ENCODE results near the gene LMX1A. TPM values are rescaled to one million over a fixed set of nuclear protein-coding genes. Genes with fewer than 3 reads are reported as not detected.

LMX1A gene
- polyA plus RNA-seq, 1 donor (not counting 4 experiments of a cell fraction or from before 2014, with no cell fraction given): not detected

DNA sequence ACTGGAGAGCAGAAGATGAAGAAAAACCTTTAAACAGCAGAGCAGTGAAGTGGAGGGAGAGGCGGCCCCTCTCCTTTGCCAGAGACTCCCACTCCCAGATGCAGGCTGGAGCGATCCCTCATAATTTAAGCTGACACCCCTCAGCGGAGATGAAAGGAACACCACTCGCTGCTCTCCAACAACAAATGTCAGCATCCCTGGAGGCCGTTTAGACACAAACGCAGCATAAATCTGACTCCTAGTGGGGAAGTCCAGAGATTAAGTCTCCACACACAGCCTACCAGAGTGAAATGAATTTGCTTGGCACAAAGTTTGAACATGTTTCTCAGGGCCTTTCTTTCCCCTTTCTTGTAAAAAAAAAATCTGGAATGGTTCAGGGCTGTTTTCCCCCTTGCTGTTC lies 137.8 kb downstream of the LMX1A start:
- Histone ChIP-seq H3K79me2 (ENCODE audit: control insufficient read depth, insufficient read depth, low read length) (no peaks in the 10 kb centered on the region), H4K20me1 (ENCODE audit: control insufficient read depth, extremely low read depth, insufficient read depth, low read length) (peaks cover 3% of the 10 kb centered on the region), H3K27me3 (ENCODE audit: control insufficient read depth, extremely low read depth, insufficient read depth, low read length) (peaks cover 3% of the 10 kb centered on the region), H3K4me1 (ENCODE audit: control insufficient read depth, extremely low read depth, insufficient read depth, low read length) (no peaks in the 10 kb centered on the region), H2AFZ (ENCODE audit: control insufficient read depth, low read length) (no peak overlapping the region), H3K36me3 (ENCODE audit: control insufficient read depth in 2 of 2, extremely low read depth in 1 of 2, insufficient read depth in 2 of 2, low read length in 2 of 2) (no peaks in the 10 kb centered on the region), H3K9me3 (ENCODE audit: control insufficient read depth, low read depth, low read length) (no peaks in the 10 kb centered on the region), H3K27ac (ENCODE audit: control insufficient read depth, insufficient read depth, low read length) (no peak overlapping the region), H3K4me2 (ENCODE audit: control insufficient read depth, extremely low read depth, insufficient read depth, low read depth, low read length) (no peak overlapping the region), H3K4me3 (ENCODE audit: control insufficient read depth in 2 of 3, extremely low read depth in 1 of 3, insufficient read depth in 2 of 3, low read depth in 1 of 3, low read length in 3 of 3) (no peak overlapping the region), H3K9ac (ENCODE audit: control insufficient read depth, extremely low read depth, insufficient read depth, low read length) (no peak overlapping the region), H3K9me1 (ENCODE audit: control insufficient read depth, extremely low read depth, insufficient read depth, low read length) (no peaks in the 10 kb centered on the region)
- no peak for FAIRE-seq
- TF ChIP-seq EZH2 (IDR thresholded peaks at IDR 0.05; ENCODE audit: low read length): no peak
- TF ChIP-seq, protein P1, sequence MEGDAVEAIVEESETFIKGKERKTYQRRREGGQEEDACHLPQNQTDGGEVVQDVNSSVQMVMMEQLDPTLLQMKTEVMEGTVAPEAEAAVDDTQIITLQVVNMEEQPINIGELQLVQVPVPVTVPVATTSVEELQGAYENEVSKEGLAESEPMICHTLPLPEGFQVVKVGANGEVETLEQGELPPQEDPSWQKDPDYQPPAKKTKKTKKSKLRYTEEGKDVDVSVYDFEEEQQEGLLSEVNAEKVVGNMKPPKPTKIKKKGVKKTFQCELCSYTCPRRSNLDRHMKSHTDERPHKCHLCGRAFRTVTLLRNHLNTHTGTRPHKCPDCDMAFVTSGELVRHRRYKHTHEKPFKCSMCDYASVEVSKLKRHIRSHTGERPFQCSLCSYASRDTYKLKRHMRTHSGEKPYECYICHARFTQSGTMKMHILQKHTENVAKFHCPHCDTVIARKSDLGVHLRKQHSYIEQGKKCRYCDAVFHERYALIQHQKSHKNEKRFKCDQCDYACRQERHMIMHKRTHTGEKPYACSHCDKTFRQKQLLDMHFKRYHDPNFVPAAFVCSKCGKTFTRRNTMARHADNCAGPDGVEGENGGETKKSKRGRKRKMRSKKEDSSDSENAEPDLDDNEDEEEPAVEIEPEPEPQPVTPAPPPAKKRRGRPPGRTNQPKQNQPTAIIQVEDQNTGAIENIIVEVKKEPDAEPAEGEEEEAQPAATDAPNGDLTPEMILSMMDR (optimal IDR thresholded peaks at IDR 0.05 in 1 of 3, IDR thresholded peaks at IDR 0.05 in 1 of 3, conservative IDR thresholded peaks at IDR 0.05 in 1 of 3; ENCODE audit: extremely low read depth in 1 of 3, insufficient read depth in 2 of 3, low read length in 3 of 3): peak in 1 of 3 experiments; percentile 4
- DNase-seq (ENCODE audit: low read depth, low spot score): no peak
- dilution Hi-C loops (cut with MboI; ENCODE audit: extremely low pct_ligation_motif_present, low sequenced_read_pairs): no loop called here

DNA sequence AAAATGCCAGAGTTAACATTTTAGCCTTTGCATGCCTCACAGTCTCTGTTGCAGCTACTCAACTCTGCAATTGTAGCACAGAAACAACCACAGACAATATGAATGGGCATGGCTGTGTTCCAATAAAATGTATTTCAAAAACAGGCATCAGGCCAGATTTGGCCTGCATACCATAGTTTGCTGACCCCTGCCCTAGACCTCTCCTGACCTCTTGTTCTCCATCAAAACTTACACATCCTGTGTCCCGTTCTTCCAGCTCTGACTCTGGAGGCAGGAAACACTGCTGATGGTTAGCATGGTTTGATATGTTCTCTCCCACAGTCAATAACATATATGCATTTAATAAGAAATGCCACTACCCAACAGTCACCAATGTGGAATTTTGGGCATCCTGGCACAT lies 138.6 kb downstream of the LMX1A start:
- dilution Hi-C loops (cut with MboI; ENCODE audit: extremely low pct_ligation_motif_present, low sequenced_read_pairs): no loop called here
- DNase-seq (ENCODE audit: low read depth, low spot score) (no peak), FAIRE-seq (no peak)

More for the DNA sequence above, 138.6 kb downstream of the LMX1A start:
- Histone ChIP-seq H3K36me3 (ENCODE audit: control insufficient read depth in 2 of 2, extremely low read depth in 1 of 2, insufficient read depth in 2 of 2, low read length in 2 of 2) (no peaks in the 10 kb centered on the region), H3K79me2 (ENCODE audit: control insufficient read depth, insufficient read depth, low read length) (no peaks in the 10 kb centered on the region), H4K20me1 (ENCODE audit: control insufficient read depth, extremely low read depth, insufficient read depth, low read length) (peaks cover 3% of the 10 kb centered on the region), H3K27ac (ENCODE audit: control insufficient read depth, insufficient read depth, low read length) (no peak overlapping the region), H3K4me1 (ENCODE audit: control insufficient read depth, extremely low read depth, insufficient read depth, low read length) (no peaks in the 10 kb centered on the region), H2AFZ (ENCODE audit: control insufficient read depth, low read length) (no peak overlapping the region), H3K9me1 (ENCODE audit: control insufficient read depth, extremely low read depth, insufficient read depth, low read length) (no peaks in the 10 kb centered on the region), H3K27me3 (ENCODE audit: control insufficient read depth, extremely low read depth, insufficient read depth, low read length) (peaks cover 3% of the 10 kb centered on the region), H3K9ac (ENCODE audit: control insufficient read depth, extremely low read depth, insufficient read depth, low read length) (no peak overlapping the region), H3K4me3 (ENCODE audit: control insufficient read depth in 2 of 3, extremely low read depth in 1 of 3, insufficient read depth in 2 of 3, low read depth in 1 of 3, low read length in 3 of 3) (no peak overlapping the region), H3K4me2 (ENCODE audit: control insufficient read depth, extremely low read depth, insufficient read depth, low read depth, low read length) (no peak overlapping the region), H3K9me3 (ENCODE audit: control insufficient read depth, low read depth, low read length) (no peaks in the 10 kb centered on the region)
- TF ChIP-seq, protein P1 (optimal IDR thresholded peaks at IDR 0.05 in 1 of 3, IDR thresholded peaks at IDR 0.05 in 1 of 3, conservative IDR thresholded peaks at IDR 0.05 in 1 of 3; ENCODE audit: extremely low read depth in 1 of 3, insufficient read depth in 2 of 3, low read length in 3 of 3): no peak
- TF ChIP-seq EZH2 (IDR thresholded peaks at IDR 0.05; ENCODE audit: low read length): no peak

Measured in keratinocyte (primary cell).